ENCODE results near the gene PERP.

PERP gene

GRCh38 chr6:138084904-138085838 is 22.0 kb downstream of the PERP start:
- TF ChIP-seq TCF12 (IDR thresholded peaks at IDR 0.05; ENCODE audit: low read depth) (no peak), TAF1 (IDR thresholded peaks at IDR 0.05; ENCODE audit: low read depth) (no peak), ZBTB7A (IDR thresholded peaks at IDR 0.05; ENCODE audit: low read depth) (no peak), TEAD4 (IDR thresholded peaks at IDR 0.05) (no peak), EP300 (IDR thresholded peaks at IDR 0.05; ENCODE audit: borderline replicate concordance) (no peak), YY1 (IDR thresholded peaks at IDR 0.05; ENCODE audit: low read depth) (no peak), EGR1 (IDR thresholded peaks at IDR 0.05) (no peak)

GRCh38 chr6:138082232-138082631 is 25.0 kb downstream of the PERP start:
- TF ChIP-seq TEAD4 (IDR thresholded peaks at IDR 0.05): no peak
- TF ChIP-seq ZBTB7A (IDR thresholded peaks at IDR 0.05; ENCODE audit: low read depth): no peak
- no peak for TF ChIP-seq TAF1 (IDR thresholded peaks at IDR 0.05; ENCODE audit: low read depth)
- no peak for TF ChIP-seq CREB1 (IDR thresholded peaks at IDR 0.05; ENCODE audit: low read depth)
- TF ChIP-seq REST (IDR thresholded peaks at IDR 0.05; ENCODE audit: low read depth): no peak
- TF ChIP-seq USF1 (IDR thresholded peaks at IDR 0.05): no peak
- TF ChIP-seq YY1 (IDR thresholded peaks at IDR 0.05; ENCODE audit: low read depth): no peak
- TF ChIP-seq NFIC (IDR thresholded peaks at IDR 0.05): no peak
- no peak for TF ChIP-seq EP300 (IDR thresholded peaks at IDR 0.05; ENCODE audit: borderline replicate concordance)
- no peak for TF ChIP-seq EGR1 (IDR thresholded peaks at IDR 0.05)
- TF ChIP-seq CEBPB (IDR thresholded peaks at IDR 0.05): no peak
- no peak for TF ChIP-seq TCF12 (IDR thresholded peaks at IDR 0.05; ENCODE audit: low read depth)
- TF ChIP-seq RAD21 (IDR thresholded peaks at IDR 0.05; ENCODE audit: low read depth): no peak
- no peak for TF ChIP-seq MAX (IDR thresholded peaks at IDR 0.05)
- TF ChIP-seq FOXM1 (IDR thresholded peaks at IDR 0.05; ENCODE audit: borderline replicate concordance, low read depth): no peak

- TF ChIP-seq USF1 (IDR thresholded peaks at IDR 0.05) (no peak), CEBPB (IDR thresholded peaks at IDR 0.05) (no peak)
Measured at GRCh38 chr6:138078491-138078890, 28.7 kb downstream of the PERP start.

- TF ChIP-seq USF1 (IDR thresholded peaks at IDR 0.05): no peak
- no peak for TF ChIP-seq TAF1 (IDR thresholded peaks at IDR 0.05; ENCODE audit: low read depth)
- no peak for TF ChIP-seq TEAD4 (IDR thresholded peaks at IDR 0.05)
- TF ChIP-seq NFIC (IDR thresholded peaks at IDR 0.05): no peak
- no peak for TF ChIP-seq YY1 (IDR thresholded peaks at IDR 0.05; ENCODE audit: low read depth)
- TF ChIP-seq RAD21 (IDR thresholded peaks at IDR 0.05; ENCODE audit: low read depth): no peak
- no peak for TF ChIP-seq CEBPB (IDR thresholded peaks at IDR 0.05)
- no peak for TF ChIP-seq REST (IDR thresholded peaks at IDR 0.05; ENCODE audit: low read depth)
- TF ChIP-seq FOXM1 (IDR thresholded peaks at IDR 0.05; ENCODE audit: borderline replicate concordance, low read depth): no peak
- no peak for TF ChIP-seq MAX (IDR thresholded peaks at IDR 0.05)
- TF ChIP-seq EP300 (IDR thresholded peaks at IDR 0.05; ENCODE audit: borderline replicate concordance): no peak
- TF ChIP-seq TCF12 (IDR thresholded peaks at IDR 0.05; ENCODE audit: low read depth): no peak
- TF ChIP-seq EGR1 (IDR thresholded peaks at IDR 0.05): no peak
- no peak for TF ChIP-seq ZBTB7A (IDR thresholded peaks at IDR 0.05; ENCODE audit: low read depth)
- no peak for TF ChIP-seq CREB1 (IDR thresholded peaks at IDR 0.05; ENCODE audit: low read depth)
Measured at GRCh38 chr6:138073264-138073663, 34.0 kb downstream of the PERP start.

GRCh38 chr6:138063726-138064125 is 43.5 kb downstream of the PERP start:
- TF ChIP-seq REST (IDR thresholded peaks at IDR 0.05; ENCODE audit: low read depth) (no peak), USF1 (IDR thresholded peaks at IDR 0.05) (no peak)
